Adrenal gland (tissue), 12 donors: ENCODE measurements around the gene PANX3. TPM values are rescaled to one million over a fixed set of nuclear protein-coding genes. Genes with fewer than 3 reads are reported as not detected.
A peak's percentile ranks its signal among the peaks of the same experiment; 100 is the strongest.

Experiments used
- DNase-seq, 7 donors: peaks; one replicate each; pipeline ENCODE4 v3.0.0-alpha.2; 2019 to 2020
- H3K27ac ChIP-seq, 5 donors: fragments of 200-600 bp; sonication (generic) in 4 of 5; 1 replicate in 3 of 5; 2 replicates in 2 of 5; pipeline versions ENCODE4 v1.5.1 to v1.8.0; 2016 to 2020; ENCODE audit warnings: mild to moderate bottlenecking in 1 of 5
- H3K27me3 ChIP-seq: fragments of 200-600 bp; 2 replicates; pipeline ENCODE4 v1.8.0; 2021
- H3K36me3 ChIP-seq, 2 donors: fragments of 200-600 bp; replicated peaks in 1 of 2; 1 replicate in 1 of 2; 2 replicates in 1 of 2; pipeline versions ENCODE4 v1.5.1 to v1.8.0; 2018 to 2022
- H3K4me1 ChIP-seq, 2 donors: fragments of 200-600 bp; replicated peaks in 1 of 2; 1 replicate in 1 of 2; 2 replicates in 1 of 2; pipeline versions ENCODE4 v1.5.1 to v1.8.0; 2018 to 2021
- H3K4me3 ChIP-seq, 4 donors: fragments of 200-600 bp; sonication (generic) in 3 of 4; one replicate each; pipeline ENCODE4 v1.5.1; 2016 to 2018
- H3K9me3 ChIP-seq, 3 donors: fragments of 200-600 bp; sonication (generic) in 1 of 3; replicated peaks in 1 of 3; 1 replicate in 2 of 3; 2 replicates in 1 of 3; pipeline versions ENCODE4 v1.5.1 to v1.8.0; 2016 to 2021
- POLR2A ChIP-seq, 2 donors: fragments of 450-650 bp; IDR thresholded peaks; one replicate each; pipeline ENCODE4 v1.6.1; 2017; ENCODE audit warnings: antibody characterized with exemption in 2 of 2, mild to moderate bottlenecking in 2 of 2, moderate library complexity in 1 of 2
- WGBS, 4 donors: extraction: QIAGEN DNeasy Blood & Tissue Kit in 2 of 4; methylation state at CpG; one replicate each; pipeline versions ENCODE4 v1.1.5 to v1.1.7; 2013 to 2017; 5-methylcytosine and 5-hydroxymethylcytosine counted together
- intact Hi-C, 2 donors: fragments of 100-400 bp; cut with DNase I; formaldehyde crosslinking; loops; one replicate each; pipeline versions ENCODE4 v1.14.1 to v1.15.0; 2022 to 2023
- polyA plus RNA-seq, 3 donors: library from polyadenylated mRNA; stranded (reverse); fragments of 200-250 nt in 2 of 3; fragments of 350-450 nt in 1 of 3; fragmentation: Illumina TruSeq in 1 of 3; extraction: RNeasy Lipid Tissue Mini Kit (QIAGEN cat#74804) in 1 of 3; gene quantifications; one replicate each; pipeline ENCODE4 v1.2.3, GENCODE V29; 2013 to 2014
- total RNA-seq, 9 donors: library from RNA; depleted of rRNA in 4 of 9; stranded (reverse); fragments of >200 nt in 4 of 9; fragments of 120-200 nt in 1 of 9; fragmentation: NEBNext Ultra II Directional in 1 of 9; extraction: Animal tissue kit (Norgen Biotek cat#: 25700) in 1 of 9; gene quantifications; one replicate each; pipeline versions ENCODE4 v1.1.0 to v1.2.4, GENCODE V29; 2013 to 2023
- TF ChIP-seq, protein P1 (sequence below), 6 experiments: fragments of 450-650 bp in 4 of 6; fragments of 200-600 bp in 2 of 6; sonication (generic) in 1 of 6; IDR thresholded peaks; 1 replicate in 5 of 6; 2 replicates in 1 of 6; pipeline versions ENCODE4 v1.5.1 to v1.8.0; 2016 to 2021; ENCODE audit warnings: antibody characterized with exemption in 6 of 6, mild to moderate bottlenecking in 2 of 6, moderate library complexity in 1 of 6
- donor health status: healthy with polysubstance abuse.
- donor health status: Bipolar disorder and iron deficiency.
- donor health status: DM: yes; HTN: yes; CAD: no.
- donor health status: DM: no; HTN: no; CAD: no.
- donor health status: DM: no; HTN: no; CAD: no.
- donor health status: DM: yes; HTN: yes; CAD: no.

Gene PANX3
- total and polyA plus RNA-seq, 12 donors = not detected

DNA sequence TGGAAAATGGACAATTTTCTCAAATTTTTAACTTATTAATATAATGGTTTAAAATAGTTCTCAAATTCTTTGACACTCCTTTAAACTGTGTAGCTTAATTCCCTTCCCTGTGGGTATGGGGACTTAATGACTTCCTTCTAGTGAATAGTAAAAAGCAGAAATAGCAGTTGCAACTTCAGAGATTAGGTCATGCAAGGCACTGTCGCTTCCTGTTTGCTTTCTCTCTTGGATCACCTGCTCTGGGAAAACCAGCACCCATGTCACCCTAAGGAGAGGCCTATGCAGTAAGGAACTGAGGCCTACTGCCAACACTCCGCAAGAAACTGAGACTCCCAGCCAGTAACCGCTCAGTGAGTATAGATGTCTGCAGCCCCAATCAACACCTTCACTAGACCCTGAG is 5.5 kb upstream of the PANX3 start:
- Histone ChIP-seq H3K27me3 (no peaks in the 10 kb centered on the region), H3K4me1 (no peaks in the 10 kb centered on the region), H3K9me3 (no peaks in the 10 kb centered on the region), H3K36me3 (no peaks in the 10 kb centered on the region), H3K4me3 (no peak overlapping the region), H3K27ac (no peak overlapping the region)
- intact Hi-C loops = no loop called here
- TF ChIP-seq POLR2A (IDR thresholded peaks at IDR 0.05) = no peak
- TF ChIP-seq, protein P1, sequence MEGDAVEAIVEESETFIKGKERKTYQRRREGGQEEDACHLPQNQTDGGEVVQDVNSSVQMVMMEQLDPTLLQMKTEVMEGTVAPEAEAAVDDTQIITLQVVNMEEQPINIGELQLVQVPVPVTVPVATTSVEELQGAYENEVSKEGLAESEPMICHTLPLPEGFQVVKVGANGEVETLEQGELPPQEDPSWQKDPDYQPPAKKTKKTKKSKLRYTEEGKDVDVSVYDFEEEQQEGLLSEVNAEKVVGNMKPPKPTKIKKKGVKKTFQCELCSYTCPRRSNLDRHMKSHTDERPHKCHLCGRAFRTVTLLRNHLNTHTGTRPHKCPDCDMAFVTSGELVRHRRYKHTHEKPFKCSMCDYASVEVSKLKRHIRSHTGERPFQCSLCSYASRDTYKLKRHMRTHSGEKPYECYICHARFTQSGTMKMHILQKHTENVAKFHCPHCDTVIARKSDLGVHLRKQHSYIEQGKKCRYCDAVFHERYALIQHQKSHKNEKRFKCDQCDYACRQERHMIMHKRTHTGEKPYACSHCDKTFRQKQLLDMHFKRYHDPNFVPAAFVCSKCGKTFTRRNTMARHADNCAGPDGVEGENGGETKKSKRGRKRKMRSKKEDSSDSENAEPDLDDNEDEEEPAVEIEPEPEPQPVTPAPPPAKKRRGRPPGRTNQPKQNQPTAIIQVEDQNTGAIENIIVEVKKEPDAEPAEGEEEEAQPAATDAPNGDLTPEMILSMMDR (IDR thresholded peaks at IDR 0.05) = no peak
- peak in 2 of 7 donors; percentile 23 to 31 for DNase-seq
- WGBS, 4 donors = 75 to 97% (median 78%) methylated on average over 3 of the region's 3 CpGs

DNA sequence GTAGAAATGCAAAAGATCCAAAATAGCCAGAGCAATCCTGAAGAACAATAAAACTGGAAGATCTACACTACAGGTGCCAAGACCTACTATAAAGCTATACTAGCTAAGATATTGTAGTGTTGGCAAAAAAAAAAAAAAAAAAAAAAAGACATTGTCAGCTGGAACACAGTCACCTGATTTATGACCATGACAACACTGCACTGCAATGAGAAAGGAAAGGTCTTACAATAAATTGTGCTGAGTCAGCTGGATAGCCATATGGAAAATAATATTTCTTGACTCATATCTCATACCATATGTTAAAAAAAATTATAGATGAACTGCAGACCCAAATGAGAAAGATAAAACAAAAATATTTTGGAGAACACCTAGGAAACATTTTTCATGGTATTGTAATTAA is 3.1 kb upstream of the PANX3 start:
- intact Hi-C loops = no loop called here
- H3K27me3 ChIP-seq = no peaks in the 10 kb centered on the region
- no peak overlapping the region for H3K27ac ChIP-seq
- no peak overlapping the region for H3K4me3 ChIP-seq
- no peaks in the 10 kb centered on the region for H3K9me3 ChIP-seq
- no peak for TF ChIP-seq POLR2A (IDR thresholded peaks at IDR 0.05)
- TF ChIP-seq, protein P1 (IDR thresholded peaks at IDR 0.05) = no peak
- no peaks in the 10 kb centered on the region for H3K4me1 ChIP-seq
- no peaks in the 10 kb centered on the region for H3K36me3 ChIP-seq
- DNase-seq = no peak

DNA sequence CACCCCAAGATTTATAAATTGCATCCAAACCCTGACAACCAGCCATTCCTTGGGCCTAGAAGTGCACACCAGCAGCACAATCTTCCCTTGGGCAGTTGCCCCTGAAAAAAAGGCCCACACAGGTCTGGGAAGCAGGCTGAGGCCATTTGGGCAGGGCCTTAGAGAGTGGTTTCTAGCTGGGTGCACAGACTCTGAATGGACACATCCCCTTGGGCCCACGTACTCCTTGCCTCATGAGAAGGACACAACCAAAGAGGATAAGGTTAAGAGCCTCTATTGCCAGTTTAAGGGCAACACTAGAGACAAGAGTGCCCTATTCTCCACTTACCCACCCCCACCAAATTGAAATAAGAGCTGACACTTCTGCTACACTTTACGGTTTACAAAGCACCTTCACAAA is 933 bp upstream of the PANX3 start:
- DNase-seq = no peak
- Histone ChIP-seq H3K36me3 (no peaks in the 10 kb centered on the region), H3K4me3 (no peak overlapping the region), H3K27ac (no peak overlapping the region), H3K27me3 (peaks cover 9% of the 10 kb centered on the region), H3K4me1 (no peaks in the 10 kb centered on the region), H3K9me3 (no peaks in the 10 kb centered on the region)
- intact Hi-C loops = no loop called here
- WGBS, 4 donors = 82 to 93% (median 89%) methylated on average over 2 of the region's 2 CpGs
- TF ChIP-seq, protein P1 (IDR thresholded peaks at IDR 0.05) = no peak
- TF ChIP-seq POLR2A (IDR thresholded peaks at IDR 0.05) = no peak

DNA sequence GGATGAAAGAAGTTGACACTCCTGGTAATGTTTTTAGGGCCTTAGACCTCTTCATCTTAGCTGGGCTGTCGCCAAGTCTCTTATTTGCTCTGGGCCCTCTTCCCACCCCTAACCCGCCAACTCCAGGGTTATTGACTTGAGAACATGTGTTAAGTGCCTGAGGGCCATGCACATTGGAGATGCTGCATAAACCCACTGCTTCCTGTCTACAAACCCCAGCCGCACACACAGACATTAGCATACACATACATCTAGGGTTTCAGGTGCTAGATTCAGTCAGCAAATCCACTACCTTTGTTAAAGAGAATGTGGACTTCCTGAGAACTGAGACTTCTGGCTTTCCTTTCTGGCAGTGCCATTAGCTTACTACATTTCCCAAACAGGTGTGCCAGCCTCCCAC is 817 bp downstream of the PANX3 start:
- intact Hi-C loops = no loop called here
- Histone ChIP-seq H3K4me1 (no peaks in the 10 kb centered on the region), H3K36me3 (no peaks in the 10 kb centered on the region), H3K9me3 (no peaks in the 10 kb centered on the region), H3K27me3 (peaks cover 16% of the 10 kb centered on the region), H3K27ac (no peak overlapping the region), H3K4me3 (no peak overlapping the region)
- no peak for DNase-seq
- WGBS, 4 donors = 61 to 81% (median 72%) methylated on average over 3 of the region's 3 CpGs
- TF ChIP-seq, protein P1 (IDR thresholded peaks at IDR 0.05) = no peak
- TF ChIP-seq POLR2A (IDR thresholded peaks at IDR 0.05) = no peak
